NB4 (cell line): ENCODE data around the gene HPGDS.

Experiments
- CTCF ChIP-seq: IDR thresholded peaks from one replicate; pipeline ENCODE4 v1.5.1; 2012; ENCODE audit warnings: low read depth, low read length
- POLR2A ChIP-seq: IDR thresholded peaks from 2 replicates; pipeline ENCODE4 v1.6.1; 2011; ENCODE audit warnings: mild to moderate bottlenecking; ENCODE audit not compliant: insufficient read length; ENCODE audit errors: extremely low read depth
- TF ChIP-seq, protein P1 (sequence below): IDR thresholded peaks from 2 replicates; pipeline ENCODE4 v1.6.1; 2011; ENCODE audit warnings: low read depth, low read length

DNA sequence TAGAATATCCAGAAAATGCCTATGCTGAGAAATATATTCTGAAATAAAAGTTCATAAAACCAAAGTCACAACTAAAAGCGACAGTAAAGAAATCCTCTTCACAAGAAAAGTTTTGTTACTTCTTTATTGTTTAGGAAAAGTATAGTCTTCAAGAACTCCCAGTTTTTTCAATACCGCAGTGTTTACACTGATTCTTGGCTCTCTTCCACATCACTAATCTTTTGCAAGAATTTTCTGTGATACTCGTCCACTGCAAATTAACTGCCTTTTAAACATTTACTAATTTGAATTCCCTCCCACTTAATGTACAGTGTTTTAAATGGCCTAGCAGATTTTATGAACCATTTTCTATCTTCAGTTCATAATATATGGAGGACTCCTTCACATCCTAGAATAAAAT is 65.1 kb downstream of the HPGDS start:
- no peak for TF ChIP-seq CTCF
- no peak for TF ChIP-seq POLR2A
- TF ChIP-seq, protein P1, sequence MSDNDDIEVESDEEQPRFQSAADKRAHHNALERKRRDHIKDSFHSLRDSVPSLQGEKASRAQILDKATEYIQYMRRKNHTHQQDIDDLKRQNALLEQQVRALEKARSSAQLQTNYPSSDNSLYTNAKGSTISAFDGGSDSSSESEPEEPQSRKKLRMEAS, result no peak
